Measurements from ENCODE around the gene AK4.
"Not testable (repeated sequence)": the region's sequence is repeated elsewhere in the genome, so short reads cannot be mapped to it uniquely, and the experiment has no call there.

The AK4 gene

DNA sequence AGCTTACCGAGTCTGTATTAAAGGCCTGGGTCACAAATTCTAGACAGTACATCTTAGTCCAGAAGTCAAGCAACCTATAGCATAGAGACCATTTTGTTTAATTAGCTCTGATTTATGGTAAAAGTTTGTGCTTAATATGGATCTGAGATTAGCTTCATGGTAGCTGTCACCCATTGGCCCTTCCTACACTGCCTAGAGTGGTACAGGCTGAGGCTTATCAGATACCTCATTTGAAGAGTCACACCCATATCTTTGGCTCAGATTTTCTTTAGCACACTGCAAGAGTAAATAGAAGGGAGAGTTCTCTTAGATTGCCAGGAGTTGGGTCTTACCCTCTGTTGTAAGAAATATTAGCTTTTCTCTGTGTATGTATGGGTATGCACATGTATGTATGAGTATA is 3.6 kb downstream of the AK4 start:
- DNase-seq: no peak

GRCh38 chr1:65153635-65154034 is 5.6 kb downstream of the AK4 start:
- no peak for DNase-seq

DNA sequence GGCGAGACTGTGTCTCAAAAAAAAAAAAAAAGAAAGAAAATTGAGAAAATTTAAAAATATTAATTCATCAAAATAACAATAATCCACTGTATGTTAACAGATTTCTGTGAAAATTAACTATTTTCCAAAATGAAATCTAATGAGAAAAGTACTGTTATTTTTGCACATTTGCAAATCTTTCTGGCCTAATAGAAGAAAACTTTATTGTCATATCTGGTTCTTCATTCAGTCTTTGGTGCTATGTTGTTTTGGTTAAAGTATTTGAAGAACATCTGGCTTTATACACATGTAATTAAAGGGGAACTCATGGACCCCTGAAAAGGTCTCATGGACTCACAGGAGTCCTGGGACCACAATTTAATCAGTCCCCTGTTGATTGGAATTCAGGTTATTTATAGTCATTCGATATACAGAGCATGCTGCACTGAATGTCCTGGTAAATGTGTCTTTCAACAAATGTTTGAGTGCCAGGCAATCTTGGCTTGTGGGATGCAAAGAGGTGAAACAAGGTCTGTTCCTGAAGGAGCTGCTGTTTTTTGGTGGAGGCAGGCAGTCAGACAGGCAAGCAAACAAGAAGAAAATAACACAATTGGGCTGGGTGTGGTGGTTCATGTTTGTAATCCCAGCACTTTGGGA is 9.0 kb downstream of the AK4 start:
- DNase-seq: no peak

GRCh38 chr1:65157546-65157941 is 9.5 kb downstream of the AK4 start:
- DNase-seq: no peak

- not testable (repeated sequence) for DNase-seq
These were observed 11.3 kb downstream of the AK4 start for GRCh38 chr1:65159291-65159688.

DNA sequence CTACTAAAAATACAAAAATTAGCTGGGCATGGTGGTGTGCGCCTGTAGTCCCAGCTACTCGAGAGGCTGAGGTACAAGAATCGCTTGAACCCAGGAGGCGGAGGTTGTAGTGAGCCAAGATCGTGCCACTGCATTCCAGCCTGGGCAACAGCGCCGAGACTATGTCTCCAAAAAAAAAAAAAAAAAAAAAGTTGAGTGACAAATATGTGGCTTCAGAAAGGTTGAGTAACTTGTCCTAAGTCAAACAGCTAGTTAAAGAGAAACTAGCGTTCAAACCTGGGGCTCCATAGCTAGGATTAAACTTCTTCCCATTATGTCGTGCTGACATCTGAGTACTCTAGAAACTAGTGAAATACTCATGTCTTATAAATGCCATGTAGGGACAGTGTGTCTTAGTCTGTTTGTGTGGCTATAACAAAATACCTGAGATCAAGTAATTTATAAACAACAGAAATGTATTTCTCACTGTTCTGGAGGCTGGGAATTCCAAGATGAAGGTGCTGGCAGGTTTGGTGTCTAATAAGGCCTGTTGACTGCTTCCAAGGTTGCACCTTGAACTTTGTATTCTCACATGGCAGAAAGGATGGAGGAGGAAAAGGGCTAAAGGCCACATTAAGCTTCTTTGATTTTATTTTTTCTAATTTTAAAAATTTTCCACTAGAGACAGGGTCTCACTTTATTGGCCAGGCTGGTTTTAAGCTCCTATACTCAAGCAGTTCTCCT is 12.0 kb downstream of the AK4 start:
- DNase-seq: no peak

GRCh38 chr1:65163201-65163805 is 15.3 kb downstream of the AK4 start:
- peak; percentile 54 to 66 (median 59) for DNase-seq

DNA sequence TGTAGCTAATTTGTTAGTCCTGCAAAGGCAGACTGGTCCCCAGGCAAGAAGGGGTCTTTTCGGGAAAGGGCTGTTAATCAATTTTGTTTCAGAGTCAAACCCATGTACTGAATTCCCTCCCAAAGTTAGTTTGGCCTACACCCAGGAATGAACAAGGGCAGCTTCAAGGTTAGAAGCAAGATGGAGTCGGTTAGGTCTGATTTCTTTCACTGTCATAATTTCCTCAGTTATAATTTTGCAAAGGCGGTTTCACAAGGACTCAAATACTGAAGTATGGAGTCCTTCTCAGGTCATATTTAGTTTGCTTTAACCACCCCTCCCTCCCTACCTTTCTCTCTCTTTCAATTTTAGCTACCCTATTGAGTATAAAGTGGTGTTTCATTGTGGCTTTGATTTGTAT is 16.1 kb downstream of the AK4 start:
- not testable (repeated sequence) for DNase-seq

- peak; percentile 72 to 90 (median 88) for DNase-seq
These were observed 16.6 kb downstream of the AK4 start for GRCh38 chr1:65164633-65165032.

DNA sequence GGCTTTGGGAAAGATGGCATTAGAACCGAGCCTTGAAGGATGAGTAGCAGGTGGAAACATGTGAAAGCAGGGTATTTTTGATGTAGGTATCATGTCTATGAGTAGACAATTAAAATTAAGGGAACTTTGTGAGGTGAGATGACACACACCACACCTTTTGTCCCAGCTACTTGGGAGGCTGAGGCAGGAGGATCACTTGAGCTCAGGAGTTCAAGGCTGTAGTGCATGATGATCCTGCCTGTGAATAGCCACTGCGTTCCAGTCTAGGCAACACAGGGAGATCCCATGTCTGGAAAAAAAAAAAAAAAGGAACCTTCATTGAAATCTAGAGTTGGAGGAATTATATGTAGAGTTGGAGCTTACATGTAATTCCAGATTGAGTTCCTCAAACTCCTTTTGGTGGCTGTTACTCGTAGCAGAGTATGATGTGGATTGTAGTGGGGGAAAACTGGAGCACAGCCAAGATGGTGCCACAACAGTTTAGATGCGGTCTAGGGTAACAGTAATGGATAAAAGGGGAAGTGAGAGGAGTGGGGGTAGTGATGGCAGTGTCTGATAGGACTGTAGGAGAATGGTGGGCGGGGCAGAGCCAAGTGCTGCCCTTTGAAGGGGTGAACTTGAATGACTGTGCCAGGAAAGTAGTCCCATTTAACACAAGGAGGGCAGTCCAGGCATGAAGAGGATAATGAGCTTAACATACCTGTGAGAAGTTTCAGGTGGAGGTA is 17.4 kb downstream of the AK4 start:
- DNase-seq: peak; percentile 90 to 92 (median 90)

- DNase-seq: peak; percentile 42 to 56 (median 53)
These were observed 18.7 kb downstream of the AK4 start for GRCh38 chr1:65166572-65167305.

- no peak for DNase-seq
These were observed 19.7 kb downstream of the AK4 start for GRCh38 chr1:65167586-65168242.

DNA sequence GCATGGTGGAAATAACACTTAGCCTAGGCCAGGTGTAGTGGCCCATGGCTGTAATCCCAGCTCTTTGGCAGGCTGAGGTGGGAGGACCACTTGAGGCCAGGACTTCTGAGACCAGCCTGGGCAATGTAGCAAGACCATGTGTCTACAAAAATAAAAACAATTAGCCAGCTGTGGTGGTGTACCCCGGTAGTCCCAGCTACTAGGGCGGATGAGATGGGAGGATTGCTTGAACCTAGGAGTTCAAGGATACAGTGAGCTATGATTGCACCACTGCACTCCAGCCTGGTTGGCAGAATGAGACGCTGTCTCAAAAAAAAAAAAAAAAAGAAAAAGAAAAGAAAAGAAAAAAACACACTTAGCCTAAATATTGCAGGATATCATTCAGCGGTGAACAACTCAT is 20.9 kb downstream of the AK4 start:
- DNase-seq: no peak

GRCh38 chr1:65170511-65171142 is 22.6 kb downstream of the AK4 start:
- peak; percentile 54 to 60 (median 58) for DNase-seq

DNA sequence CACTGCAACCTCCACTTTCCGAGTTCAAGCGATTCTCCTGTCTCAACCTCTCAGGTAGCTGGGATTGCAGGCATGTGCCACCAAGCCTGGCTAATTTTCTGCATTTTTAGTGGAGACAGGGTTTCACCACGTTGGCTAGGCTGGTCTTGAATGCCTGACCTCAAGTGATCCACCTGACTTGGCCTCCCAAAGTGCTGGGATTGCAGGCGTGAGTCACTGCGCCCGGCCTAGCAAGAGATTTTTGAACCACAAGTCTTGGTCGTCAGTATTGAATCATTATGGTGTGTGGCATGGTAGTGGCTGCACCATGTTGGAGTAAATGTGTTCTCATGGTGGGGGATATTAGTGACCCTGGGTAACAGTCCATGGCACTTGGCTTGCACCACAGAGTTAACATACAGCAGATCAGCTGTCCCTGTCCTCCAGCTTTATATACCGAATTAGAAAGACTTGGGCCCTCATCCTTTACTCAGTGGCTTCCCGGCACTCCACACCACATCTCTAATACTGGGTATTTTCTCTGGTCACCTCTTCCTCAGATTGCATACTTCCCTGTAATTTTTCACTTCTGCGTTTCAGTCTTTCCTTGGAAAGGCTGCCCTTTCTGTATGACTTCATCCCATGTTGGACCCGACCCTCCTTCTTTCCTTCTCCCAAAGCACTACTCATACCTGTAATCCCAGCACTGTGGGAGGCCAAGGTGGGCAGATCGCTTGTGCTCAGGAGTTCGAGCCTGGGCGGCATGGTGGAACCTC is 25.1 kb downstream of the AK4 start:
- peak in 2 of 3 donors; percentile 35 to 54 for DNase-seq

DNA sequence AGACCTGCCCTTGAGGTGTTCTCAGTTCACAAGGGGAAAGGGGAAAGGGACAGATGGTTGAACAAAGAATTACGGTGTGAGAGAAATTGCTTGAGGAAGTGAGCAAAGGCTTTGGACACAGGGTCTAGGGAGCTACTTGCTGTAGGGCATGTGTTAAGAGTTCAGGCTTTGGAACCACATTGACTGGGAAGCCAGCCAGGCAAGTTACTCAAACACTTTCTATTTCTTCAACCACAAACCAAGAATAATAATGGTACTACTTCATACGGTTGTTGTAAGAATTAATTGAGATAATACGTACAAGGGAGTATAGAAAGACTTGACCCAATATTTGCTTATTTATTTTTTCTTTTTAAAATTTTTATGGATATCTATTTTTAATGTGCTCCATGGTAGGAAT is 26.6 kb downstream of the AK4 start:
- DNase-seq: peak; percentile 78 to 87 (median 87)

- no peak for DNase-seq
These were observed 27.4 kb downstream of the AK4 start for GRCh38 chr1:65175171-65176055.

- no peak for DNase-seq
These were observed 28.1 kb downstream of the AK4 start for GRCh38 chr1:65176056-65176450.

DNA sequence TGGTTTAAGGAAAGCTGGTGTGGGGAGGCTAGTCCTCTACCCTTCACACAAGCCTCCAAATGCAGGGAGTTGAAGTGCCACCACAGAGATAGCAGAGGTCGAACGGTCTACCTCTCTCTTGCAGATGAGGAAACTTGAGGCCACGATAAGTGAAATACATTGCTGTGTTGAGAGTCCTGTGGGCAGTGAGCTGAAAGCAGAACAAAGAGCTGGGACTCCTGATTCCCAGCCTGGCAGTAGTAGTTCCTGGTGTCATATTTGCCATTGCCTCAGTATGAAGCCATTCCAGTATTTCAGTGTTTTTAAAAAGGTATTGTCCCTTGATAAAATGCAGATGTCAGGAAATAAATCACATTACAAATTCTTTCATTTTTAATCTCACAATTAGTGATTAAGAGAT is 28.6 kb downstream of the AK4 start:
- peak; percentile 49 to 68 (median 67) for DNase-seq

DNA sequence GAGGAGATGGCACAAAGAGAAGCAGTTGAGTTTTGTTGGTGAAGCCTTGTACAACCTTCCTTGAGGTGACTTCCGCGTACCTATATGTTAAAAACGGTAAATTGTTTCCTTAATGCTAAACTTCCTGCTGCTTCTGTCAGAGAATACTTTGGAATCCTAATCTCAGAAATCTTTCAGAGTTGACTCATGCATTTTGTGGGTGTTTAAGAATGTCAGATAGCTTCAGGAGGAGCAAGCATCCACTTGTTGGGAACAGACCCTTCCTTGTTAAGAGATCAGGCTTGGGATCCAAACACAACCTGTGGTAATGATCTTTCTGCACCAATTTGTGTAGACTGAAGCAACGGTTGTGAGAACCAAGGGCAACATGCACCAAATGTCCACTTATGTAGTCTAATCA is 29.5 kb downstream of the AK4 start:
- DNase-seq: no peak
